GM23338 (cell line): ENCODE results near the gene TXNRD3. TPM values are rescaled to one million over a fixed set of nuclear protein-coding genes. Genes with fewer than 3 reads are reported as not detected.

ENCODE experiments used
- ATAC-seq: fragments of 200-7000 bp; cut with Tn5 transposase; 3 replicates; pipeline ENCODE4 v1.9.1; 2020
- DNase-seq: peaks from one replicate; pipeline ENCODE4 v3.0.0-alpha.2; 2015; ENCODE audit warnings: low spot score
- H2AFZ ChIP-seq: fragments of 200-600 bp; sonication (generic); 2 replicates; pipeline ENCODE4 v1.8.0; 2016; ENCODE audit warnings: antibody characterized with exemption, mild to moderate bottlenecking, moderate library complexity
- H3F3A ChIP-seq: fragments of 200-600 bp; sonication (generic); replicated peaks from 2 replicates; pipeline ENCODE4 v1.8.0; 2017; ENCODE audit warnings: antibody characterized with exemption, mixed run types, low read depth
- H3K27ac ChIP-seq: fragments of 200-600 bp; sonication (generic); 2 replicates; pipeline ENCODE4 v1.6.1; 2016; ENCODE audit warnings: low read depth
- H3K27me3 ChIP-seq: fragments of 200-600 bp; sonication (generic); 2 replicates; pipeline ENCODE4 v1.8.0; 2016; ENCODE audit warnings: mild to moderate bottlenecking, mixed run types, moderate library complexity; ENCODE audit not compliant: insufficient read depth
- H3K36me3 ChIP-seq: fragments of 200-600 bp; sonication (generic); 2 replicates; pipeline ENCODE4 v1.8.0; 2016; ENCODE audit warnings: mild to moderate bottlenecking; ENCODE audit not compliant: insufficient read depth
- H3K4me1 ChIP-seq: fragments of 200-600 bp; sonication (generic); 2 replicates; pipeline ENCODE4 v1.8.0; 2016; ENCODE audit warnings: mild to moderate bottlenecking, moderate library complexity; ENCODE audit not compliant: insufficient read depth
- H3K4me2 ChIP-seq: fragments of 200-600 bp; sonication (generic); 2 replicates; pipeline ENCODE4 v1.7.1; 2017; ENCODE audit warnings: mixed run types
- H3K4me3 ChIP-seq: fragments of 200-600 bp; sonication (generic); 2 replicates; pipeline ENCODE4 v1.6.1; 2016; ENCODE audit warnings: mixed run types
- H3K79me2 ChIP-seq: fragments of 200-600 bp; sonication (generic); replicated peaks from 2 replicates; pipeline ENCODE4 v1.8.0; 2017; ENCODE audit warnings: mild to moderate bottlenecking; ENCODE audit not compliant: insufficient read depth
- H3K9me2 ChIP-seq: fragments of 200-600 bp; sonication (generic); 2 replicates; pipeline ENCODE4 v1.8.0; 2017; ENCODE audit not compliant: insufficient read depth
- H4K20me1 ChIP-seq: fragments of 200-600 bp; sonication (generic); replicated peaks from 2 replicates; pipeline ENCODE4 v1.8.0; 2017; ENCODE audit warnings: mild to moderate bottlenecking; ENCODE audit not compliant: insufficient read depth
- H3K27ac Mint-ChIP-seq: 2 replicates; pipeline ENCODE4 v1.8.0; 2020; ENCODE audit warnings: inconsistent platforms, mild to moderate bottlenecking, moderate library complexity, mixed read lengths
- H3K27me3 Mint-ChIP-seq: 3 replicates; pipeline ENCODE4 v1.8.0; 2022; ENCODE audit warnings: low read depth, mild to moderate bottlenecking, moderate library complexity, mixed read lengths, inconsistent platforms; ENCODE audit not compliant: insufficient read depth, poor library complexity
- H3K36me3 Mint-ChIP-seq: 3 replicates; pipeline ENCODE4 v1.8.0; 2021; ENCODE audit warnings: low read depth, mild to moderate bottlenecking, inconsistent platforms, moderate library complexity, mixed read lengths
- H3K4me1 Mint-ChIP-seq: 3 replicates; pipeline ENCODE4 v1.8.0; 2020; ENCODE audit warnings: mild to moderate bottlenecking, inconsistent platforms, mixed read lengths
- H3K4me3 Mint-ChIP-seq: 3 replicates; pipeline ENCODE4 v1.8.0; 2021; ENCODE audit warnings: moderate library complexity, mild to moderate bottlenecking, inconsistent platforms, mixed read lengths
- H3K9me3 Mint-ChIP-seq: 3 replicates; pipeline ENCODE4 v1.8.0; 2020; ENCODE audit warnings: moderate library complexity, mild to moderate bottlenecking, inconsistent platforms, mixed read lengths
- CTCF ChIP-seq, 2 experiments: fragments of 200-600 bp in 1 of 2; sonication (generic) in 1 of 2; conservative IDR thresholded peaks; 2 replicates each; pipeline versions ENCODE4 v1.5.1 to v1.6.1; 2016 to 2017; ENCODE audit warnings: antibody characterized with exemption in 2 of 2, low read depth in 2 of 2, mild to moderate bottlenecking in 2 of 2, moderate library complexity in 1 of 2
- EZH2phosphoT487 ChIP-seq: fragments of 200-600 bp; sonication (generic); IDR thresholded peaks from one replicate; pipeline ENCODE4 v1.8.1; 2018; ENCODE audit warnings: antibody characterized with exemption; ENCODE audit not compliant: unreplicated experiment
- NANOG ChIP-seq: IDR thresholded peaks from 2 replicates; pipeline ENCODE4 v1.6.1; 2016; ENCODE audit warnings: antibody characterized with exemption, borderline replicate concordance
- REST ChIP-seq: IDR thresholded peaks from one replicate; pipeline ENCODE4 v1.6.1; 2018; ENCODE audit warnings: antibody characterized with exemption; ENCODE audit not compliant: unreplicated experiment
- STAT1 ChIP-seq: IDR thresholded peaks from one replicate; pipeline ENCODE4 v1.6.1; 2016; ENCODE audit warnings: antibody characterized with exemption; ENCODE audit not compliant: unreplicated experiment
- ZNF331 ChIP-seq: fragments of 250-450 bp; sonication (Bioruptor Pico); IDR thresholded peaks from 2 replicates; pipeline ENCODE4 v1.5.0; 2020; ENCODE audit warnings: low read depth, mild to moderate bottlenecking, moderate library complexity
- polyA plus RNA-seq: library from polyadenylated mRNA; unstranded; fragments of >200 nt; fragmentation: Nextera tagmentation; extraction: Ambion mirVana; gene quantifications from 2 replicates; pipeline ENCODE4 v1.2.1, GENCODE V29; 2016
- total RNA-seq: library from RNA; depleted of rRNA; stranded (reverse); fragments of >200 nt; shearing (Covaris generic); gene quantifications from 2 replicates; pipeline ENCODE4 v1.2.3, GENCODE V29; 2014
- TF ChIP-seq, protein P1 (sequence below): IDR thresholded peaks from 2 replicates; pipeline ENCODE4 v1.6.1; 2016; ENCODE audit warnings: antibody characterized with exemption
- TF ChIP-seq, protein P2 (sequence below): fragments of 250-450 bp; sonication (Bioruptor Pico); IDR thresholded peaks from 2 replicates; pipeline ENCODE4 v1.5.0; 2020; ENCODE audit warnings: mild to moderate bottlenecking, moderate library complexity

Gene TXNRD3
- total and polyA plus RNA-seq, 2 experiments from 2014 or later, result 3.0 to 4.1 TPM

- TF ChIP-seq EZH2phosphoT487, result no peak
- TF ChIP-seq STAT1, result no peak
- TF ChIP-seq, protein P1, sequence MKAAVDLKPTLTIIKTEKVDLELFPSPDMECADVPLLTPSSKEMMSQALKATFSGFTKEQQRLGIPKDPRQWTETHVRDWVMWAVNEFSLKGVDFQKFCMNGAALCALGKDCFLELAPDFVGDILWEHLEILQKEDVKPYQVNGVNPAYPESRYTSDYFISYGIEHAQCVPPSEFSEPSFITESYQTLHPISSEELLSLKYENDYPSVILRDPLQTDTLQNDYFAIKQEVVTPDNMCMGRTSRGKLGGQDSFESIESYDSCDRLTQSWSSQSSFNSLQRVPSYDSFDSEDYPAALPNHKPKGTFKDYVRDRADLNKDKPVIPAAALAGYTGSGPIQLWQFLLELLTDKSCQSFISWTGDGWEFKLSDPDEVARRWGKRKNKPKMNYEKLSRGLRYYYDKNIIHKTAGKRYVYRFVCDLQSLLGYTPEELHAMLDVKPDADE, result no peak
- TF ChIP-seq CTCF (conservative IDR thresholded peaks at IDR 0.05; ENCODE audit: low read depth in 2 of 2), result no peak
Observed at GRCh38 chr3:126577261-126577660, 77.7 kb downstream of the TXNRD3 start (continued).

GRCh38 chr3:126573492-126574117 lies 81.3 kb downstream of the TXNRD3 start:
- Histone ChIP-seq H3K4me3 (no peak overlapping the region), H3K9me2 (no peaks in the 10 kb centered on the region), H3K4me1 (no peaks in the 10 kb centered on the region), H3K36me3 (no peaks in the 10 kb centered on the region), H4K20me1 (no peaks in the 10 kb centered on the region), H2AFZ (no peak overlapping the region), H3K79me2 (no peaks in the 10 kb centered on the region), H3K27ac (no peak overlapping the region), H3F3A (no peaks in the 10 kb centered on the region), H3K4me2 (no peak overlapping the region), H3K27me3 (no peaks in the 10 kb centered on the region)
- Mint-ChIP-seq H3K27ac (no peak overlapping the region), H3K27me3 (peaks cover 5% of the 10 kb centered on the region), H3K36me3 (no peaks in the 10 kb centered on the region), H3K4me1 (peaks cover under 1% of the 10 kb centered on the region; the same call in 1 of the 3 replicates), H3K9me3 (no peaks in the 10 kb centered on the region), H3K4me3 (no peak overlapping the region)
- no peak for ATAC-seq
- no peak for TF ChIP-seq EZH2phosphoT487
- no peak for TF ChIP-seq NANOG
- TF ChIP-seq ZNF331, result no peak
- TF ChIP-seq, protein P2, sequence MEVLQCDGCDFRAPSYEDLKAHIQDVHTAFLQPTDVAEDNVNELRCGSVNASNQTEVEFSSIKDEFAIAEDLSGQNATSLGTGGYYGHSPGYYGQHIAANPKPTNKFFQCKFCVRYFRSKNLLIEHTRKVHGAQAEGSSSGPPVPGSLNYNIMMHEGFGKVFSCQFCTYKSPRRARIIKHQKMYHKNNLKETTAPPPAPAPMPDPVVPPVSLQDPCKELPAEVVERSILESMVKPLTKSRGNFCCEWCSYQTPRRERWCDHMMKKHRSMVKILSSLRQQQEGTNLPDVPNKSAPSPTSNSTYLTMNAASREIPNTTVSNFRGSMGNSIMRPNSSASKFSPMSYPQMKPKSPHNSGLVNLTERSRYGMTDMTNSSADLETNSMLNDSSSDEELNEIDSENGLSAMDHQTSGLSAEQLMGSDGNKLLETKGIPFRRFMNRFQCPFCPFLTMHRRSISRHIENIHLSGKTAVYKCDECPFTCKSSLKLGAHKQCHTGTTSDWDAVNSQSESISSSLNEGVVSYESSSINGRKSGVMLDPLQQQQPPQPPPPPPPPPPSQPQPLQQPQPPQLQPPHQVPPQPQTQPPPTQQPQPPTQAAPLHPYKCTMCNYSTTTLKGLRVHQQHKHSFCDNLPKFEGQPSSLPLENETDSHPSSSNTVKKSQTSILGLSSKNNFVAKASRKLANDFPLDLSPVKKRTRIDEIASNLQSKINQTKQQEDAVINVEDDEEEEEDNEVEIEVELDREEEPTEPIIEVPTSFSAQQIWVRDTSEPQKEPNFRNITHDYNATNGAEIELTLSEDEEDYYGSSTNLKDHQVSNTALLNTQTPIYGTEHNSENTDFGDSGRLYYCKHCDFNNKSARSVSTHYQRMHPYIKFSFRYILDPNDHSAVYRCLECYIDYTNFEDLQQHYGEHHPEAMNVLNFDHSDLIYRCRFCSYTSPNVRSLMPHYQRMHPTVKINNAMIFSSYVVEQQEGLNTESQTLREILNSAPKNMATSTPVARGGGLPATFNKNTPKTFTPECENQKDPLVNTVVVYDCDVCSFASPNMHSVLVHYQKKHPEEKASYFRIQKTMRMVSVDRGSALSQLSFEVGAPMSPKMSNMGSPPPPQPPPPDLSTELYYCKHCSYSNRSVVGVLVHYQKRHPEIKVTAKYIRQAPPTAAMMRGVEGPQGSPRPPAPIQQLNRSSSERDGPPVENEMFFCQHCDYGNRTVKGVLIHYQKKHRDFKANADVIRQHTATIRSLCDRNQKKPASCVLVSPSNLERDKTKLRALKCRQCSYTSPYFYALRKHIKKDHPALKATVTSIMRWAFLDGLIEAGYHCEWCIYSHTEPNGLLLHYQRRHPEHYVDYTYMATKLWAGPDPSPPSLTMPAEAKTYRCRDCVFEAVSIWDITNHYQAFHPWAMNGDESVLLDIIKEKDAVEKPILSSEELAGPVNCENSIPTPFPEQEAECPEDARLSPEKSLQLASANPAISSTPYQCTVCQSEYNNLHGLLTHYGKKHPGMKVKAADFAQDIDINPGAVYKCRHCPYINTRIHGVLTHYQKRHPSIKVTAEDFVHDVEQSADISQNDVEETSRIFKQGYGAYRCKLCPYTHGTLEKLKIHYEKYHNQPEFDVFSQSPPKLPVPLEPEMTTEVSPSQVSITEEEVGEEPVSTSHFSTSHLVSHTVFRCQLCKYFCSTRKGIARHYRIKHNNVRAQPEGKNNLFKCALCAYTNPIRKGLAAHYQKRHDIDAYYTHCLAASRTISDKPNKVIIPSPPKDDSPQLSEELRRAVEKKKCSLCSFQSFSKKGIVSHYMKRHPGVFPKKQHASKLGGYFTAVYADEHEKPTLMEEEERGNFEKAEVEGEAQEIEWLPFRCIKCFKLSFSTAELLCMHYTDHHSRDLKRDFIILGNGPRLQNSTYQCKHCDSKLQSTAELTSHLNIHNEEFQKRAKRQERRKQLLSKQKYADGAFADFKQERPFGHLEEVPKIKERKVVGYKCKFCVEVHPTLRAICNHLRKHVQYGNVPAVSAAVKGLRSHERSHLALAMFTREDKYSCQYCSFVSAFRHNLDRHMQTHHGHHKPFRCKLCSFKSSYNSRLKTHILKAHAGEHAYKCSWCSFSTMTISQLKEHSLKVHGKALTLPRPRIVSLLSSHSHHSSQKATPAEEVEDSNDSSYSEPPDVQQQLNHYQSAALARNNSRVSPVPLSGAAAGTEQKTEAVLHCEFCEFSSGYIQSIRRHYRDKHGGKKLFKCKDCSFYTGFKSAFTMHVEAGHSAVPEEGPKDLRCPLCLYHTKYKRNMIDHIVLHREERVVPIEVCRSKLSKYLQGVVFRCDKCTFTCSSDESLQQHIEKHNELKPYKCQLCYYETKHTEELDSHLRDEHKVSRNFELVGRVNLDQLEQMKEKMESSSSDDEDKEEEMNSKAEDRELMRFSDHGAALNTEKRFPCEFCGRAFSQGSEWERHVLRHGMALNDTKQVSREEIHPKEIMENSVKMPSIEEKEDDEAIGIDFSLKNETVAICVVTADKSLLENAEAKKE, result no peak
- TF ChIP-seq REST, result no peak
- DNase-seq, result no peak
